K562 treated with DMSO at 1 percent for 4 hours (cell line): Measurements from ENCODE around the gene PGM2L1. TPM values are rescaled to one million over a fixed set of nuclear protein-coding genes. Genes with fewer than 3 reads are reported as not detected.

Experiments
- total RNA-seq: library from RNA; unstranded; fragments of 300-600 nt; gene quantifications from 2 replicates; pipeline ENCODE4 v1.2.3, GENCODE V29; 2022; ENCODE audit not compliant: insufficient read depth

PGM2L1 gene
- 0.95 and 1.6 TPM in 2 replicates for total RNA-seq

DNA sequence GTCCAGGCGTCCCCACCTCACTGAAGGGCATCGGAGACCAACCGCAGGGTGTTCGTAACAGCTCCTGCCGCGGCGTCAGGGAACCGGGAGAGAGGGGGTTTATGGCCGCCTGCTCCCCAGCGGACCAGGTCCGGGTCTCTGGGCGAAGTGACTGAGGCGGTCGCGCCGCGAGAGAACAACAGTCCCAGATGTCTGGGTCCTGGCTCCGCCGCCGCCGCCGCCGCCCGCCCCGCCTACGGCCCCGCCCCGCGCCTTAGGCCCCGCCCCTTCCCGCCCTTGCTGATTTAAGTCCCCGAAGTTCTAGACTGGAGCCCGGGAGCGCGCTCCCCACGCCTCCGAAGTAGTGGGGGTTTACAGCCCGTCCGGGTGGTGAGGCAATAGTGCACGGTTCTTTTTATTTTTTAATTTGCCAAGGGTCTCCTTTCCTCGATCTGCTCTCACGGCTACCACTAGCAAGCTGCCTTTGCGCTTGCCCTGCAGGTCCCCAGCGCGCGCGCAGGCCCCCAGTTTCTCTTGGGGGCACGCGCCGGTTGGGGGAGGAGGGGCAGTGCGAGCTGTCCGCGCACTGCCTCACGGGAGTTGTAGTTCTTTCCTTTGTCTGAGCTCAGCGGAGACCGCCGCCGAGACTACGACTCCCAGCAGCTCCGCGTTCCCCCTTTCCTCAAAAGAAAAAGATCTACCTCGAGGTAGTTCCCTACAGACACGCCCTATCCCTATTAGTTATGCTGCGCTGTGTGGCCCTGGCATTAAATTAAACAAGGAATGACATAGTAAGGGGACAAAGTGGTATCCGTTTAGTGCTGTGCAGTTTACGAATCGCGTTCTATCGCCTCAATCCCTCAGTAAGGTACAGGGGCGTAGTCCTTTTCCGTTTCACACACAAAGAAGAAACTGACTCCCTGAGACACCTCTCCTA, at the start of gene PGM2L1:
Gene PGM2L1, minus strand, starts transcription at position 190 of the 916 bp plus-strand sequence. CDS start 272 bp downstream, outside the sequence.

GRCh38 chr11:74311352-74311926, 86.8 kb downstream of the PGM2L1 start, which contains the start of gene P4HA3:
P4HA3 (minus strand) TSS chr11:74311640; CDS start chr11:74311611, 29 bp downstream.

Other genes with a start within 250 kb of the PGM2L1 start
- gene C2CD3, start 227.4 kb downstream of the PGM2L1 start, total RNA-seq: 10.8 and 12.0 TPM in 2 replicates
- gene PPME1, start 227.1 kb downstream of the PGM2L1 start, total RNA-seq: 47.7 and 61.7 TPM in 2 replicates
- gene P4HA3, start 86.8 kb downstream of the PGM2L1 start, total RNA-seq: not detected in 2 replicates
- gene KCNE3, start 69.1 kb upstream of the PGM2L1 start, total RNA-seq: 2.6 and 3.5 TPM in 2 replicates
- gene LIPT2, start 95.3 kb upstream of the PGM2L1 start, total RNA-seq: 2.9 and 3.6 TPM in 2 replicates
- gene POLD3, start 194.1 kb upstream of the PGM2L1 start, total RNA-seq: 9.6 and 13.5 TPM in 2 replicates